Measurements from ENCODE around the gene EXOC6B.

DNA sequence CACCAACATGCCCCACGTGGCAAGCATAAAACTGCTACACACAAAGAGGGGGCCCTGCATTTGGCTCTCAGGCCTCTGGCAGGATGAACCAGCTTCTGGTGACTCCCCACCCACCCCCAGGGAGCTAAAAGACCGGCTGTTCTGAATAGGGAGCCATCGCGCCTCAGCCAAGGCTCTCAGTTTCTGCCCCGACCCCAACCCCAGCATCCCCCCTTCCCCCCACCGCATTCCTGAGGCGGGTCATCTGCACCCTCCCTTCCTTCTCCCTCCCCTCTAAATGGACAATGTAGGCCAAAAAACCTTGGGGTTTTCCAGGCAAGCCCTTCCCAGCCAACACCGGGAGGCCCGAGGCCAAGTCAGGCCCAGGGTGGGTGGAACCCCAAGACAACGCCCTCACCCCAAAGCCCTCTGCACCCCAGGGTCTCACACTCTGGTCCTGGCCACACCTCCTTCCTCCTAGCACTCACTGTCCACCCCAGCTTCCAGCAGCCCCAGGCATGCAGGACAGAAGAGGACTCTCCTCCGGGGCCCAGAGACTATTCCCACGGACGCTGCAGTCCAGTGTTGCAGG, 683.9 kb downstream of the EXOC6B start:
- TF ChIP-seq, protein P1, sequence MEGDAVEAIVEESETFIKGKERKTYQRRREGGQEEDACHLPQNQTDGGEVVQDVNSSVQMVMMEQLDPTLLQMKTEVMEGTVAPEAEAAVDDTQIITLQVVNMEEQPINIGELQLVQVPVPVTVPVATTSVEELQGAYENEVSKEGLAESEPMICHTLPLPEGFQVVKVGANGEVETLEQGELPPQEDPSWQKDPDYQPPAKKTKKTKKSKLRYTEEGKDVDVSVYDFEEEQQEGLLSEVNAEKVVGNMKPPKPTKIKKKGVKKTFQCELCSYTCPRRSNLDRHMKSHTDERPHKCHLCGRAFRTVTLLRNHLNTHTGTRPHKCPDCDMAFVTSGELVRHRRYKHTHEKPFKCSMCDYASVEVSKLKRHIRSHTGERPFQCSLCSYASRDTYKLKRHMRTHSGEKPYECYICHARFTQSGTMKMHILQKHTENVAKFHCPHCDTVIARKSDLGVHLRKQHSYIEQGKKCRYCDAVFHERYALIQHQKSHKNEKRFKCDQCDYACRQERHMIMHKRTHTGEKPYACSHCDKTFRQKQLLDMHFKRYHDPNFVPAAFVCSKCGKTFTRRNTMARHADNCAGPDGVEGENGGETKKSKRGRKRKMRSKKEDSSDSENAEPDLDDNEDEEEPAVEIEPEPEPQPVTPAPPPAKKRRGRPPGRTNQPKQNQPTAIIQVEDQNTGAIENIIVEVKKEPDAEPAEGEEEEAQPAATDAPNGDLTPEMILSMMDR (IDR thresholded peaks at IDR 0.05; ENCODE audit: low read length), result no peak
- no peak for TF ChIP-seq EZH2 (optimal IDR thresholded peaks at IDR 0.05; ENCODE audit: low read depth, low read length)
- TF ChIP-seq EZH2phosphoT487 (IDR thresholded peaks at IDR 0.05; ENCODE audit: low read length), result no peak

Measured in MM.1S (cell line).